Naive thymus-derived CD4-positive, alpha-beta T cell (primary cell): ENCODE measurements around the gene ZYG11A. TPM values are rescaled to one million over a fixed set of nuclear protein-coding genes. Genes with fewer than 3 reads are reported as not detected.

ENCODE experiments used
- ATAC-seq: fragments of 150-1000 bp; cut with Tn5 transposase; 2 replicates; pipeline ENCODE4 v1.10.0; 2021; ENCODE audit warnings: mild to moderate bottlenecking, moderate library complexity
- CTCF ChIA-PET: fragments of 350-600 bp; sonication (Branson Sonifier 250); formaldehyde crosslinking; loops from one replicate; lab custom pipeline; 2021; ENCODE audit warnings: antibody characterized with exemption; lab: Charles Lee
- POLR2A ChIA-PET: fragments of 350-600 bp; sonication (Branson Sonifier 250); formaldehyde crosslinking; loops from one replicate; lab custom pipeline; 2021; ENCODE audit warnings: antibody characterized with exemption, inconsistent platforms; lab: Charles Lee
- DNase-seq, 9 donors: peaks; one replicate each; pipeline versions ENCODE4 v3.0.0 to v3.0.0-alpha.2; 2020 to 2022; ENCODE audit warnings: mixed read lengths in 1 of 9
- H3K27ac ChIP-seq: one replicate; pipeline ENCODE4 v1.7.0; 2013; ENCODE audit warnings: mild to moderate bottlenecking, low read depth, low read length, moderate library complexity
- H3K27me3 ChIP-seq, 2 donors: one replicate each; pipeline ENCODE4 v1.7.0; 2013; ENCODE audit warnings: low read length in 2 of 2, mild to moderate bottlenecking in 2 of 2, moderate library complexity in 2 of 2; ENCODE audit not compliant: control insufficient read depth in 2 of 2, insufficient read depth in 2 of 2
- H3K36me3 ChIP-seq, 3 experiments: 1 replicate in 2 of 3; 2 replicates in 1 of 3; pipeline ENCODE4 v1.7.0; 2013; ENCODE audit warnings: low read length in 3 of 3, mild to moderate bottlenecking in 3 of 3, moderate library complexity in 1 of 3; ENCODE audit not compliant: insufficient read depth in 3 of 3, control insufficient read depth in 2 of 3
- H3K4me1 ChIP-seq, 2 donors: one replicate each; pipeline ENCODE4 v1.7.0; 2013; ENCODE audit warnings: low read length in 2 of 2, mild to moderate bottlenecking in 2 of 2, moderate library complexity in 1 of 2; ENCODE audit not compliant: control insufficient read depth in 2 of 2, insufficient read depth in 2 of 2
- H3K4me3 ChIP-seq: 2 replicates; pipeline ENCODE4 v1.7.0; 2013; ENCODE audit warnings: mild to moderate bottlenecking, low read length
- H3K9me3 ChIP-seq, 3 experiments: 1 replicate in 2 of 3; 2 replicates in 1 of 3; pipeline ENCODE4 v1.7.0; 2013; ENCODE audit warnings: low read length in 3 of 3; ENCODE audit not compliant: control insufficient read depth in 2 of 3
- H3K27ac Mint-ChIP-seq, 9 donors: one replicate each; pipeline ENCODE4 v1.8.0; 2020 to 2022; ENCODE audit warnings: mixed read lengths in 9 of 9, mild to moderate bottlenecking in 8 of 9, moderate library complexity in 5 of 9, inconsistent platforms in 2 of 9
- H3K27me3 Mint-ChIP-seq, 5 donors: one replicate each; pipeline ENCODE4 v1.8.0; 2021 to 2022; ENCODE audit warnings: mixed read lengths in 5 of 5, mild to moderate bottlenecking in 1 of 5
- H3K36me3 Mint-ChIP-seq, 5 donors: one replicate each; pipeline ENCODE4 v1.8.0; 2020 to 2022; ENCODE audit warnings: mixed read lengths in 5 of 5, mild to moderate bottlenecking in 3 of 5, inconsistent platforms in 1 of 5
- H3K4me1 Mint-ChIP-seq, 7 donors: one replicate each; pipeline ENCODE4 v1.8.0; 2020 to 2022; ENCODE audit warnings: mixed read lengths in 7 of 7, mild to moderate bottlenecking in 3 of 7, inconsistent platforms in 1 of 7
- H3K4me3 Mint-ChIP-seq, 10 donors: one replicate each; pipeline ENCODE4 v1.8.0; 2020 to 2022; ENCODE audit warnings: mild to moderate bottlenecking in 10 of 10, mixed read lengths in 10 of 10, moderate library complexity in 6 of 10, inconsistent platforms in 2 of 10
- H3K9me3 Mint-ChIP-seq, 11 donors: one replicate each; pipeline ENCODE4 v1.8.0; 2020 to 2022; ENCODE audit warnings: mixed read lengths in 11 of 11, mild to moderate bottlenecking in 4 of 11, inconsistent platforms in 1 of 11, moderate library complexity in 1 of 11
- intact Hi-C, 2 donors: fragments of 100-400 bp; cut with micrococcal nuclease; formaldehyde crosslinking; loops; one replicate each; pipeline ENCODE4 v1.15.1; 2023
- polyA plus RNA-seq, 2 donors: library from polyadenylated mRNA; unstranded; fragments of 300-500 nt; fragmentation: Illumina TruSeq; gene quantifications; one replicate each; pipeline ENCODE4 v1.2.3, GENCODE V29; 2021
- total RNA-seq, 6 experiments: library from RNA in 5 of 6; stranded (reverse) in 5 of 6; gene quantifications; 1 replicate in 5 of 6; 2 replicates in 1 of 6; pipeline ENCODE4 v1.2.3 and lab custom pipeline; 2021 to 2026

ZYG11A gene
- total and polyA plus RNA-seq, 7 experiments from 2014 or later = 0.07 to 0.27 (median 0.12) TPM; not detected in 4

- peaks cover 0 to 3% (median 0%) of the 10 kb centered on the region in 11 donors for H3K9me3 Mint-ChIP-seq
- no peaks in the 10 kb centered on the region for H3K36me3 ChIP-seq
- ATAC-seq (no peak), DNase-seq (no peak)
- H3K4me1 ChIP-seq = no peaks in the 10 kb centered on the region
- ChIA-PET POLR2A (no interaction called here), CTCF (interaction anchor here (0.6 kb wide), 1 partner anchor 31 kb away, joined by 4 read pairs; no protein-coding TSS in a partner anchor)
- no peak overlapping the region for H3K4me3 Mint-ChIP-seq
- H3K9me3 ChIP-seq = no peaks in the 10 kb centered on the region
- H3K4me1 Mint-ChIP-seq = peaks cover 0 to 6% (median 5%) of the 10 kb centered on the region in 7 donors
- intact Hi-C loops = no loop called here
- H3K27ac ChIP-seq = no peak overlapping the region
- H3K27me3 ChIP-seq = peaks cover 0 to 5% of the 10 kb centered on the region in 2 donors
- no peak overlapping the region for H3K27ac Mint-ChIP-seq
- H3K27me3 Mint-ChIP-seq = peaks cover 27 to 42% (median 29%) of the 10 kb centered on the region in 5 donors
- no peak overlapping the region for H3K4me3 ChIP-seq
- H3K36me3 Mint-ChIP-seq = no peaks in the 10 kb centered on the region
These were observed 5.9 kb downstream of the ZYG11A start for GRCh38 chr1:52848423-52848822.

- Mint-ChIP-seq H3K9me3 (peaks cover 0 to 2% (median 0%) of the 10 kb centered on the region in 11 donors), H3K4me1 (peaks cover 0 to 6% (median 0%) of the 10 kb centered on the region in 7 donors), H3K27me3 (peaks cover 10 to 21% (median 11%) of the 10 kb centered on the region in 5 donors), H3K4me3 (no peak overlapping the region), H3K27ac (no peak overlapping the region), H3K36me3 (no peaks in the 10 kb centered on the region)
- no peaks in the 10 kb centered on the region for H3K4me1 ChIP-seq
- no peaks in the 10 kb centered on the region for H3K36me3 ChIP-seq
- no peaks in the 10 kb centered on the region for H3K9me3 ChIP-seq
- intact Hi-C loops = no loop called here
- POLR2A ChIA-PET = no interaction called here
- DNase-seq (no peak), ATAC-seq (no peak)
- H3K4me3 ChIP-seq = no peak overlapping the region
- CTCF ChIA-PET = no interaction called here
- no peaks in the 10 kb centered on the region for H3K27me3 ChIP-seq
- H3K27ac ChIP-seq = no peak overlapping the region
These were observed 8.4 kb downstream of the ZYG11A start for GRCh38 chr1:52850951-52851350.

GRCh38 chr1:52852854-52853253 lies 10.3 kb downstream of the ZYG11A start:
- Histone ChIP-seq H3K4me3 (no peak overlapping the region), H3K9me3 (no peaks in the 10 kb centered on the region), H3K4me1 (no peaks in the 10 kb centered on the region), H3K27ac (no peak overlapping the region), H3K27me3 (no peaks in the 10 kb centered on the region), H3K36me3 (no peaks in the 10 kb centered on the region)
- DNase-seq (no peak), ATAC-seq (no peak)
- H3K27ac Mint-ChIP-seq = no peak overlapping the region
- ChIA-PET CTCF (interaction anchor here (0.6 kb wide), 1 partner anchor 1849 kb away, joined by 3 read pairs; no protein-coding TSS in a partner anchor), POLR2A (interaction anchor here (0.7 kb wide), 1 partner anchor 13 kb away, joined by 3 read pairs; no protein-coding TSS in a partner anchor)
- no peaks in the 10 kb centered on the region for H3K36me3 Mint-ChIP-seq
- H3K4me3 Mint-ChIP-seq = no peak overlapping the region
- H3K9me3 Mint-ChIP-seq = peaks cover 0 to 2% (median 0%) of the 10 kb centered on the region in 11 donors
- intact Hi-C loops = no loop called here
- H3K27me3 Mint-ChIP-seq = peaks cover 5 to 17% (median 9%) of the 10 kb centered on the region in 5 donors
- peaks cover 0 to 6% (median 0%) of the 10 kb centered on the region in 7 donors for H3K4me1 Mint-ChIP-seq

- intact Hi-C loops = no loop called here
- peaks cover 0 to 2% (median 0%) of the 10 kb centered on the region in 11 donors for H3K9me3 Mint-ChIP-seq
- CTCF ChIA-PET = no interaction called here
- Histone ChIP-seq H3K27me3 (no peaks in the 10 kb centered on the region), H3K9me3 (no peaks in the 10 kb centered on the region), H3K4me1 (no peaks in the 10 kb centered on the region), H3K4me3 (no peak overlapping the region), H3K27ac (no peak overlapping the region), H3K36me3 (no peaks in the 10 kb centered on the region)
- H3K36me3 Mint-ChIP-seq = no peaks in the 10 kb centered on the region
- peaks cover 0 to 4% (median 0%) of the 10 kb centered on the region in 7 donors for H3K4me1 Mint-ChIP-seq
- POLR2A ChIA-PET = no interaction called here
- peaks cover 0 to 9% (median 7%) of the 10 kb centered on the region in 5 donors for H3K27me3 Mint-ChIP-seq
- ATAC-seq = no peak
- no peak for DNase-seq
- H3K27ac Mint-ChIP-seq = no peak overlapping the region
- no peak overlapping the region for H3K4me3 Mint-ChIP-seq
These were observed 13.0 kb downstream of the ZYG11A start for GRCh38 chr1:52855584-52855983.

- H3K36me3 Mint-ChIP-seq = no peaks in the 10 kb centered on the region
- no peaks in the 10 kb centered on the region for H3K4me1 Mint-ChIP-seq
- ChIA-PET CTCF (no interaction called here), POLR2A (no interaction called here)
- no peak overlapping the region for H3K27ac Mint-ChIP-seq
- Histone ChIP-seq H3K27ac (no peak overlapping the region), H3K36me3 (no peaks in the 10 kb centered on the region), H3K27me3 (no peaks in the 10 kb centered on the region), H3K9me3 (no peaks in the 10 kb centered on the region), H3K4me3 (no peak overlapping the region), H3K4me1 (no peaks in the 10 kb centered on the region)
- H3K9me3 Mint-ChIP-seq = no peaks in the 10 kb centered on the region
- H3K27me3 Mint-ChIP-seq = peaks cover 0 to 7% (median 3%) of the 10 kb centered on the region in 5 donors
- H3K4me3 Mint-ChIP-seq = no peak overlapping the region
- no peak for DNase-seq
- no peak for ATAC-seq
- intact Hi-C loops = no loop called here
These were observed 13.5 kb downstream of the ZYG11A start for GRCh38 chr1:52856026-52856425.

- intact Hi-C loops = no loop called here
- ATAC-seq = no peak
These were observed 14.9 kb downstream of the ZYG11A start for GRCh38 chr1:52857443-52857842.

More at GRCh38 chr1:52857443-52857842, 14.9 kb downstream of the ZYG11A start:
- Histone ChIP-seq H3K9me3 (no peaks in the 10 kb centered on the region), H3K27me3 (no peaks in the 10 kb centered on the region), H3K27ac (no peak overlapping the region), H3K36me3 (no peaks in the 10 kb centered on the region), H3K4me1 (no peaks in the 10 kb centered on the region), H3K4me3 (no peak overlapping the region)
- Mint-ChIP-seq H3K27ac (no peak overlapping the region), H3K9me3 (no peaks in the 10 kb centered on the region), H3K27me3 (peaks cover 0 to 7% (median 0%) of the 10 kb centered on the region in 5 donors), H3K4me1 (no peaks in the 10 kb centered on the region), H3K4me3 (no peak overlapping the region), H3K36me3 (no peaks in the 10 kb centered on the region)
- POLR2A ChIA-PET = no interaction called here
- DNase-seq = no peak
- CTCF ChIA-PET = no interaction called here
